NT2/D1 (cell line): ENCODE results near the gene LSM2.

ENCODE experiments used
- DNase-seq: peaks from one replicate; pipeline ENCODE4 v3.0.0-alpha.2; 2011; ENCODE audit warnings: low read depth, low spot score
- H3K27me3 ChIP-seq: 2 replicates; pipeline ENCODE4 v1.6.0; 2011; ENCODE audit warnings: mild to moderate bottlenecking; ENCODE audit not compliant: insufficient read length, insufficient read depth
- H3K36me3 ChIP-seq: 2 replicates; pipeline ENCODE4 v1.6.1; 2011; ENCODE audit warnings: mild to moderate bottlenecking, low read length, mixed read lengths; ENCODE audit not compliant: insufficient read depth, insufficient read length
- H3K4me1 ChIP-seq: 2 replicates; pipeline ENCODE4 v1.5.1; 2011; ENCODE audit not compliant: insufficient read depth, insufficient read length
- H3K4me3 ChIP-seq: 2 replicates; pipeline ENCODE4 v1.5.1; 2011; ENCODE audit warnings: low read depth; ENCODE audit not compliant: insufficient read length
- H3K9ac ChIP-seq: 2 replicates; pipeline ENCODE4 v1.6.0; 2011; ENCODE audit warnings: low read depth; ENCODE audit not compliant: insufficient read length
- H3K9me3 ChIP-seq: 2 replicates; pipeline ENCODE4 v1.5.1; 2011; ENCODE audit warnings: mild to moderate bottlenecking, low read length; ENCODE audit not compliant: insufficient read depth
- SUZ12 ChIP-seq: IDR thresholded peaks from 2 replicates; pipeline ENCODE4 v1.6.1; 2011; ENCODE audit not compliant: insufficient read length, insufficient read depth; ENCODE audit errors: extremely low read depth
- YY1 ChIP-seq: IDR thresholded peaks from 2 replicates; pipeline ENCODE4 v1.6.1; 2011; ENCODE audit not compliant: insufficient read length, insufficient read depth
- ZNF274 ChIP-seq: IDR thresholded peaks from 2 replicates; pipeline ENCODE4 v1.6.1; 2011; ENCODE audit warnings: mild to moderate bottlenecking, low read depth, low read length

Gene LSM2

GRCh38 chr6:31776989-31777666 lies 29.6 kb downstream of the LSM2 start, which contains the start of gene VWA7:
Gene VWA7 (minus strand): TSS chr6:31777328. CDS start chr6:31776779, 549 bp downstream.
- DNase-seq, result no peak
- no peak within 1 kb of the TSS for H3K9ac ChIP-seq

GRCh38 chr6:31776485-31776988 lies 30.2 kb downstream of the LSM2 start:
- Histone ChIP-seq H3K9me3 (no peaks in the 10 kb centered on the region), H3K36me3 (peaks cover 46% of the 10 kb centered on the region), H3K9ac (no peak overlapping the region), H3K4me1 (peaks cover 3% of the 10 kb centered on the region), H3K4me3 (no peak overlapping the region), H3K27me3 (no peaks in the 10 kb centered on the region)
- no peak for DNase-seq
- TF ChIP-seq SUZ12 (no peak), YY1 (no peak), ZNF274 (no peak)

More at GRCh38 chr6:31776989-31777666, 29.6 kb downstream of the LSM2 start, which contains the start of gene VWA7:
- Histone ChIP-seq H3K4me1 (peaks cover 3% of the 10 kb centered on the region), H3K4me3 (no peak within 1 kb of the TSS), H3K27me3 (no peaks in the 10 kb centered on the region), H3K36me3 (peaks cover 52% of the 10 kb centered on the region), H3K9me3 (no peaks in the 10 kb centered on the region)
- TF ChIP-seq ZNF274, result no peak
- TF ChIP-seq SUZ12, result no peak
- no peak for TF ChIP-seq YY1

GRCh38 chr6:31775633-31776484 lies 30.9 kb downstream of the LSM2 start:
- peaks cover 3% of the 10 kb centered on the region for H3K4me1 ChIP-seq
- TF ChIP-seq SUZ12 (no peak), ZNF274 (no peak), YY1 (no peak)
- H3K4me3 ChIP-seq, result no peak overlapping the region
- no peaks in the 10 kb centered on the region for H3K27me3 ChIP-seq
- DNase-seq, result no peak
- no peaks in the 10 kb centered on the region for H3K9me3 ChIP-seq
- H3K36me3 ChIP-seq, result peaks cover 39% of the 10 kb centered on the region
- H3K9ac ChIP-seq, result no peak overlapping the region

GRCh38 chr6:31775184-31775583 lies 31.6 kb downstream of the LSM2 start:
- no peak overlapping the region for H3K9ac ChIP-seq
- H3K27me3 ChIP-seq, result no peaks in the 10 kb centered on the region
- no peak for DNase-seq
- no peak for TF ChIP-seq SUZ12
- no peak for TF ChIP-seq ZNF274
- H3K4me3 ChIP-seq, result no peak overlapping the region
- H3K4me1 ChIP-seq, result peaks cover 3% of the 10 kb centered on the region
- H3K36me3 ChIP-seq, result peaks cover 32% of the 10 kb centered on the region
- H3K9me3 ChIP-seq, result no peaks in the 10 kb centered on the region

- peaks cover under 1% of the 10 kb centered on the region for H3K36me3 ChIP-seq
- no peaks in the 10 kb centered on the region for H3K27me3 ChIP-seq
- no peak for DNase-seq
- H3K9ac ChIP-seq, result no peak overlapping the region
- H3K4me1 ChIP-seq, result peaks cover under 1% of the 10 kb centered on the region
- no peaks in the 10 kb centered on the region for H3K9me3 ChIP-seq
- TF ChIP-seq ZNF274 (no peak), SUZ12 (no peak), YY1 (no peak)
- H3K4me3 ChIP-seq, result no peak overlapping the region
Measured at GRCh38 chr6:31771992-31772358, 34.8 kb downstream of the LSM2 start.

- H3K9me3 ChIP-seq, result no peaks in the 10 kb centered on the region
- H3K4me3 ChIP-seq, result no peak overlapping the region
- H3K36me3 ChIP-seq, result peaks cover under 1% of the 10 kb centered on the region
- H3K9ac ChIP-seq, result no peak overlapping the region
- TF ChIP-seq YY1 (no peak), ZNF274 (no peak), SUZ12 (no peak)
- H3K27me3 ChIP-seq, result no peaks in the 10 kb centered on the region
- H3K4me1 ChIP-seq, result no peaks in the 10 kb centered on the region
- DNase-seq, result no peak
Measured at GRCh38 chr6:31770860-31771259, 35.9 kb downstream of the LSM2 start.
